GM18511 (cell line): Measurements from ENCODE around the gene FOXP1.

Experiments used
- ATAC-seq: cut with Tn5 transposase; IDR thresholded peaks from one replicate; pipeline ENCODE4 v1.9.1; 2021; ENCODE audit warnings: mild to moderate bottlenecking, moderate library complexity; ENCODE audit not compliant: unreplicated experiment

Gene FOXP1

GRCh38 chr3:71565316-71565715 lies 18.2 kb downstream of the FOXP1 start:
- ATAC-seq = no peak

- peak; percentile 39 for ATAC-seq
These were observed 19.2 kb downstream of the FOXP1 start for GRCh38 chr3:71564361-71564760.

GRCh38 chr3:71563827-71564226 lies 19.7 kb downstream of the FOXP1 start:
- peak; percentile 92 for ATAC-seq

GRCh38 chr3:71562938-71563337 lies 20.6 kb downstream of the FOXP1 start:
- no peak for ATAC-seq

- ATAC-seq = no peak
These were observed 22.9 kb downstream of the FOXP1 start for GRCh38 chr3:71560665-71561064.

GRCh38 chr3:71559578-71560162 lies 23.9 kb downstream of the FOXP1 start:
- no peak for ATAC-seq

- ATAC-seq = no peak
These were observed 24.5 kb downstream of the FOXP1 start for GRCh38 chr3:71559021-71559420.

- peak; percentile 75 for ATAC-seq
These were observed 28.9 kb downstream of the FOXP1 start for GRCh38 chr3:71554649-71555048.

GRCh38 chr3:71551311-71551919 lies 32.1 kb downstream of the FOXP1 start:
- ATAC-seq = no peak

GRCh38 chr3:71549951-71550350 lies 33.6 kb downstream of the FOXP1 start:
- no peak for ATAC-seq

GRCh38 chr3:71548705-71549384 lies 34.7 kb downstream of the FOXP1 start:
- peak; percentile 95 for ATAC-seq

GRCh38 chr3:71547249-71548198 lies 36.0 kb downstream of the FOXP1 start:
- no peak for ATAC-seq

GRCh38 chr3:71546821-71547220 lies 36.7 kb downstream of the FOXP1 start:
- ATAC-seq = no peak

GRCh38 chr3:71545330-71545729 lies 38.2 kb downstream of the FOXP1 start:
- no peak for ATAC-seq

- ATAC-seq = no peak
These were observed 40.0 kb downstream of the FOXP1 start for GRCh38 chr3:71543371-71544016.

GRCh38 chr3:71542521-71543370 lies 40.8 kb downstream of the FOXP1 start:
- peak; percentile 87 for ATAC-seq

- no peak for ATAC-seq
These were observed 42.2 kb downstream of the FOXP1 start for GRCh38 chr3:71541313-71541712.

GRCh38 chr3:71537211-71537611 lies 46.3 kb downstream of the FOXP1 start:
- ATAC-seq = no peak

GRCh38 chr3:71536376-71536965 lies 47.1 kb downstream of the FOXP1 start:
- no peak for ATAC-seq
